ENCODE measurements around the gene TMPRSS11E.
"Not testable (repeated sequence)": the region's sequence is repeated elsewhere in the genome, so short reads cannot be mapped to it uniquely, and the experiment has no call there.

TMPRSS11E gene

GRCh38 chr4:68447201-68447600 lies at the start of gene TMPRSS11E:
TMPRSS11E (plus strand) TSS chr4:68447463; CDS start chr4:68447513, 50 bp downstream.
- DNase-seq = no peak

- no peak for DNase-seq
Observed at GRCh38 chr4:68399306-68399705, 48.0 kb upstream of the TMPRSS11E start.

GRCh38 chr4:68401231-68401630 lies 46.0 kb upstream of the TMPRSS11E start:
- no peak for DNase-seq

- DNase-seq = no peak
Observed at GRCh38 chr4:68404153-68404552, 43.1 kb upstream of the TMPRSS11E start.

GRCh38 chr4:68405718-68406478 lies 41.4 kb upstream of the TMPRSS11E start:
- not testable (repeated sequence) for DNase-seq

- DNase-seq = no peak
Observed at GRCh38 chr4:68406479-68406859, 40.8 kb upstream of the TMPRSS11E start.

GRCh38 chr4:68407015-68407867 lies 40.0 kb upstream of the TMPRSS11E start:
- DNase-seq = not testable (repeated sequence)

- DNase-seq = no peak
Observed at GRCh38 chr4:68407868-68408190, 39.4 kb upstream of the TMPRSS11E start.

- no peak for DNase-seq
Observed at GRCh38 chr4:68410149-68410548, 37.1 kb upstream of the TMPRSS11E start.

- DNase-seq = no peak
Observed at GRCh38 chr4:68410643-68411042, 36.6 kb upstream of the TMPRSS11E start.

- DNase-seq = not testable (repeated sequence)
Observed at GRCh38 chr4:68412031-68412430, 35.2 kb upstream of the TMPRSS11E start.

- no peak for DNase-seq
Observed at GRCh38 chr4:68416591-68416990, 30.7 kb upstream of the TMPRSS11E start.

- DNase-seq = no peak
Observed at GRCh38 chr4:68426516-68426915, 20.7 kb upstream of the TMPRSS11E start.

- no peak for DNase-seq
Observed at GRCh38 chr4:68430337-68430736, 16.9 kb upstream of the TMPRSS11E start.

- no peak for DNase-seq
Observed at GRCh38 chr4:68432320-68432719, 14.9 kb upstream of the TMPRSS11E start.

GRCh38 chr4:68433582-68433981 lies 13.7 kb upstream of the TMPRSS11E start:
- no peak for DNase-seq

GRCh38 chr4:68434277-68434676 lies 13.0 kb upstream of the TMPRSS11E start:
- no peak for DNase-seq

GRCh38 chr4:68434836-68435235 lies 12.4 kb upstream of the TMPRSS11E start:
- no peak for DNase-seq

GRCh38 chr4:68445111-68445510 lies 2.2 kb upstream of the TMPRSS11E start:
- no peak for DNase-seq

- DNase-seq = no peak
Observed at GRCh38 chr4:68451246-68452211, 4.3 kb downstream of the TMPRSS11E start.

GRCh38 chr4:68460085-68460484 lies 12.8 kb downstream of the TMPRSS11E start:
- DNase-seq = no peak

GRCh38 chr4:68461790-68462189 lies 14.5 kb downstream of the TMPRSS11E start:
- no peak for DNase-seq

Measured in nucleus accumbens (tissue), 56 donors.